Neural crest cell (in vitro differentiated cells): ENCODE results near the gene TTC34. TPM values are rescaled to one million over a fixed set of nuclear protein-coding genes. Genes with fewer than 3 reads are reported as not detected.
"Not testable (repeated sequence)": the region's sequence is repeated elsewhere in the genome, so short reads cannot be mapped to it uniquely, and the experiment has no call there.

Source experiments
- DNase-seq: peaks from one replicate; pipeline ENCODE4 v3.0.0; 2021; ENCODE audit warnings: low read depth, mixed read lengths, low spot score
- H3K27ac Mint-ChIP-seq: one replicate; pipeline ENCODE4 v1.8.0; 2021; ENCODE audit warnings: mild to moderate bottlenecking, mixed read lengths; ENCODE audit not compliant: unreplicated experiment
- H3K27me3 Mint-ChIP-seq: 2 replicates; pipeline ENCODE4 v1.8.0; 2021; ENCODE audit warnings: low read depth, mild to moderate bottlenecking, mixed read lengths
- H3K36me3 Mint-ChIP-seq: 2 replicates; pipeline ENCODE4 v1.8.0; 2021; ENCODE audit warnings: low read depth, mild to moderate bottlenecking, mixed read lengths
- H3K4me1 Mint-ChIP-seq: 2 replicates; pipeline ENCODE4 v1.8.0; 2021; ENCODE audit warnings: mixed read lengths
- H3K4me3 Mint-ChIP-seq: one replicate; pipeline ENCODE4 v1.8.0; 2021; ENCODE audit warnings: mild to moderate bottlenecking, mixed read lengths
- H3K9me3 Mint-ChIP-seq: 2 replicates; pipeline ENCODE4 v1.8.0; 2021; ENCODE audit warnings: mixed read lengths
- CTCF ChIP-seq: fragments of 200-600 bp; sonication (generic); conservative IDR thresholded peaks from 2 replicates; pipeline ENCODE4 v1.5.0; 2021; ENCODE audit warnings: antibody characterized with exemption, mild to moderate bottlenecking
- total RNA-seq: library from RNA; stranded (reverse); gene quantifications from 2 replicates; pipeline ENCODE4 v1.2.1, GENCODE V29; 2021

The TTC34 gene
- total RNA-seq, 1 donor from 2014 or later: 2.7 TPM

GRCh38 chr1:2629627-2630497 lies 171.6 kb downstream of the TTC34 start:
- peaks cover 63% of the 10 kb centered on the region for H3K27me3 Mint-ChIP-seq
- H3K27ac Mint-ChIP-seq: peak overlapping the region; percentile 62
- H3K36me3 Mint-ChIP-seq: no peaks in the 10 kb centered on the region

GRCh38 chr1:2628933-2629626 lies 172.4 kb downstream of the TTC34 start:
- H3K9me3 Mint-ChIP-seq: peaks cover 5% of the 10 kb centered on the region
- peaks cover 69% of the 10 kb centered on the region for H3K27me3 Mint-ChIP-seq
- H3K36me3 Mint-ChIP-seq: no peaks in the 10 kb centered on the region
- no peak overlapping the region for H3K27ac Mint-ChIP-seq
- H3K4me3 Mint-ChIP-seq: no peak overlapping the region
- no peak for TF ChIP-seq CTCF
- DNase-seq: no peak
- H3K4me1 Mint-ChIP-seq: peaks cover 4% of the 10 kb centered on the region

More at GRCh38 chr1:2629627-2630497, 171.6 kb downstream of the TTC34 start:
- no peak for TF ChIP-seq CTCF
- Mint-ChIP-seq H3K4me1 (peaks cover 4% of the 10 kb centered on the region), H3K9me3 (peaks cover 5% of the 10 kb centered on the region), H3K4me3 (peak overlapping the region; percentile 19)
- no peak for DNase-seq

DNA sequence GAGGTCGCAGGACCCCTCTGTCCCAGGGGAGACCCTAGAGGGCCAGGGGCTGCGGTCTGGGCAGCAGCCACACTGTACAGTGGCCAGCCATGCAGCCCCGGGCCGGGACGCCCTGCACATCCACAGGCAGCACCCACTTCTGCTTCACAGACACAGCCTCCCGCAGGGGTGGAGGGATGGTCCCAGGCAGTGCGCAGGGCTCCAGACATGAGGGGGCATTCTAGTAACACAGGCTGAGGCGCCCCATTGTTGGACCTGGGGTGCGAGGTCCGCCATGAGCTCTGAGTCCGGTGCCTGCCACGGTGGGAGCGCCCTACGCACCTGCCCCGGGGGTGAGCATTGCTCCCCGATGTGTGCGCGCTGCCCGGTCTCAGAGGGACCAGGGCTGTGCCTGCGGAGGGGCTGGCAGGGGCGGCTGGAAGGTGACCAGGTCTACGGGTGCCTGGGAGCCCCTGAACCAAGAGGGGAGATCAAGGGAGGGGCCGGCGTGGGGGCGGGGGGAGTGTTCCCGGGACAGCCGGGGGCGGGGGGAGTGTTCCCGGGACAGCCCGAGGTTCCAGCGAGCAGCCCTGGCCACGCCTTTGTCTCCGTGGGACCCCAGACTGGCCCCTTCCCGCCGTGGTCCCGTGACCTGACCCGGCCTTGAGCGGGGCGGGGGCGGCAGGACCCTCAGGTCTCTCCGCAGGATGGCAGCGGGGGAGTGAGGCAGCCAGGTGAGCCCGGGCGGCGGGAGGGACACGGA lies 173.1 kb downstream of the TTC34 start:
- no peaks in the 10 kb centered on the region for H3K36me3 Mint-ChIP-seq
- no peak overlapping the region for H3K4me3 Mint-ChIP-seq

GRCh38 chr1:2627746-2628145 lies 173.7 kb downstream of the TTC34 start:
- DNase-seq: no peak
- peaks cover 72% of the 10 kb centered on the region for H3K27me3 Mint-ChIP-seq
- H3K4me1 Mint-ChIP-seq: peaks cover 4% of the 10 kb centered on the region
- H3K9me3 Mint-ChIP-seq: peaks cover 5% of the 10 kb centered on the region
- H3K36me3 Mint-ChIP-seq: no peaks in the 10 kb centered on the region
- H3K27ac Mint-ChIP-seq: no peak overlapping the region
- no peak for TF ChIP-seq CTCF
- no peak overlapping the region for H3K4me3 Mint-ChIP-seq

More for the DNA sequence above, 173.1 kb downstream of the TTC34 start:
- Mint-ChIP-seq H3K9me3 (peaks cover 5% of the 10 kb centered on the region), H3K27ac (no peak overlapping the region), H3K27me3 (peaks cover 72% of the 10 kb centered on the region), H3K4me1 (peaks cover 4% of the 10 kb centered on the region)
- TF ChIP-seq CTCF: no peak
- no peak for DNase-seq

- DNase-seq, H3K27ac Mint-ChIP-seq, H3K4me3 Mint-ChIP-seq, H3K4me1 Mint-ChIP-seq, H3K9me3 Mint-ChIP-seq, H3K36me3 Mint-ChIP-seq: not testable (repeated sequence)
- peaks cover 66% of the 10 kb centered on the region for H3K27me3 Mint-ChIP-seq
These were observed 175.7 kb downstream of the TTC34 start for GRCh38 chr1:2625748-2626147.
